Stimulated activated CD4-positive, alpha-beta T cell treated with anti-CD3 and anti-CD28 coated beads, Interleukin-4, amount 100 ng/mL, for 4 hours (primary cell): ENCODE measurements around the gene JPT2.

ENCODE experiments used
- DNase-seq, 2 experiments: peaks; one replicate each; pipeline ENCODE4 v3.0.0-alpha.2; 2020

JPT2 gene

DNA sequence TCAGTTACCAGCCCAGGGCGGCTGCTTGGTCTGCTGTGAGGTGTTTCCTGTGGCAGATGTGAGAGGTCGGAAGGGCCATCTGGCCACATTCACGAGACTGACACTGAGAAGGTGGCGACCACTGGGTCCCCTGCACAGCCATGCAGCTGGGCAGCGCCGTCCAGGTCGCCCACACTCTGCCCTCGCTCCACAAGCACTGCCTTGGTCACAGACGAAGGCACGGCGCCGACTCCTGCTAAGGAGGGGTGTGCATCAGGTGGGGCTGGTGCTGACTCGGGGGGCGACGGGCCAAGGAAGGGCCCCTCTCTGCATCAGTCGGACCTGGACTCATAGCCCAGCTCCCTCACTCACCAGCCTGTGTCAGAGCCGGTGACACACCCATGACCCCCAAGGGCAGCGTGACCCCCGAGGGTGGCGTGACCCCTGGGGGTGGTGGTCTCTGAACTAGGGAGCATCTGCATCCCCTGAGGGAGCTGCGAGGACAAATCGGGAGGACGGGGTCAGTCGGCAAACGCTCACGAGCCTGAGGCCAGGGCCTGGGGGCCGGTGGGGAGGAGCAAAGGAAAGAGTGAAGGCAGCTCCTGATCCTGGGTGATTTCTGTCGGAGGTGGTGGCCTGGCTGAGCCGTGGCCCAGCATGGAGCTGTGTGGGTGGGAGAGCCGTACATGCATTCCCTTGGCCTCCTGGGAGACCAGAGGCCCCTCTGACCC lies 62.9 kb downstream of the JPT2 start:
- no peak for DNase-seq

- no peak for DNase-seq
Observed at GRCh38 chr16:1741553-1742165, 63.6 kb downstream of the JPT2 start.

DNA sequence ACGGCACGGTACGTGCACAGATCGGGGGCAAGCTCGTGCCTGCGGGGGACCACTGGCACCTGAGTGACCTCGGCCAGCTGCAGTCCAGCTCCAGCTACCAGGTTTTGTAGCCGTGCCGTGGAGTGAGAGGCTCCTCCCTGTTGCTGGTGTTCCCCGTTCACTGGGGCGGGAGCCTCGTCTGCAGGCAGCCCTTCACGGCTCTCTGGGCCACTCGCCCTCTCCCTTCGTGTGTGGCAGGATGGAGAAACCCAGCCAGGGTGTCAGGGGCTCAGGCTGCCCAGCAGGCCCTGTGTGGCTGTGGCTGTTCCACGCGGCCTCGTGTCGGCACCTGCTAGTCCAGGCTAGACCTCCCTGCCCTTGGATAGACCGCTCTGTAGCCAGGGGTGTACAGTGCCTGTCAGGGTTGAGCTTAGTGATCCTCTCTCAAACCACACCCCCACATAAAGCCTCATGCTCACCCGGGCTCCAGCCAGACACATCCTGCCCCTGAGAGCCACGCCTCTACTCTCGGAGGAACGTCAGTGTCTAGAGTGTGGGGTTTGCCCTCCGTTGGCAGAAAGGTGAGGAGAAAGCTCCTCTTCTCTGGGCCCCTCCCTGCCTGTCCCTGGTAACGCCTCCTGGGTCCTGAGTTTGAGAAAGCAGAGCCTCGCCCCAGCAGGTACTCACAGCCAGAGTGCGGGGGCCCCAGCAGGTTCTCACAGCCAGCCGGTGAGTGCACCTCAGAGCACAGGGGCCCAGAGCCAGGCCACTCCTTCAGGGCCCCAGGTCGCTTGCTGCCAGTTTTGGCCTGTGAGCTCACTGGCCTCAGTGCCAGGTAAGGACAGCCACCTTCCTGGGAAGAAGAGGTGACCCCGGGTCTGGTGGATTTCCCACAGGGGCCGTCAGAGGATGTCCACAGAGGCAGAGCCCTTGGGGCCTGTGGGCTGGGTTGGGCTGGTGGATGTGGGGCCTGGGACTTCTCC lies 65.6 kb downstream of the JPT2 start:
- no peak for DNase-seq

DNA sequence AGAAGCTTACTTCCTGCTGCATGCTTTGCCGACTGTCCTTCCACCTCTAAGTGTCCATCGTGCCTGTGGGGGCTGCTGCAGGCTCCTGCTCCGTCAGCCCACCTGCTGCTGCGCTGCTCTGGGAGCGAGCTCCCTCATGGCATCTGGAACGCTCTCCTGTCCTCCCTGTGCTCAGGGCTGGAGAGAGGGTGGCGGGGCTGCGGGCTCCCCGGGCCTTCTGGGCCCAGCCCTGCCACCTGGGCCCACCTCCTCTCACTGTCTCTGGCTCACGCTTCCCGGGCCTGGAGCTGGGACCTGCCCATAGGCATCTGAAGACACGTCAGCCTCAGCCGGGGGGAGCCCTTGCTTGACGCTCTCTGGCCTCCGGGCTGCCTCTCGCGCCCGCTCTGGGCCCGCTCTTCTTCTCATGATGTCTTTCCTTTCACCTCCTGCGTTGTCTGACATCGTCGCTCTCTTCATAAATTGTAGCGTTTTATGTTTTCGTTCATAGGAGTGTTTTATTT lies 66.3 kb downstream of the JPT2 start:
- DNase-seq = no peak

GRCh38 chr16:1745181-1745899 lies 67.3 kb downstream of the JPT2 start:
- no peak for DNase-seq

DNA sequence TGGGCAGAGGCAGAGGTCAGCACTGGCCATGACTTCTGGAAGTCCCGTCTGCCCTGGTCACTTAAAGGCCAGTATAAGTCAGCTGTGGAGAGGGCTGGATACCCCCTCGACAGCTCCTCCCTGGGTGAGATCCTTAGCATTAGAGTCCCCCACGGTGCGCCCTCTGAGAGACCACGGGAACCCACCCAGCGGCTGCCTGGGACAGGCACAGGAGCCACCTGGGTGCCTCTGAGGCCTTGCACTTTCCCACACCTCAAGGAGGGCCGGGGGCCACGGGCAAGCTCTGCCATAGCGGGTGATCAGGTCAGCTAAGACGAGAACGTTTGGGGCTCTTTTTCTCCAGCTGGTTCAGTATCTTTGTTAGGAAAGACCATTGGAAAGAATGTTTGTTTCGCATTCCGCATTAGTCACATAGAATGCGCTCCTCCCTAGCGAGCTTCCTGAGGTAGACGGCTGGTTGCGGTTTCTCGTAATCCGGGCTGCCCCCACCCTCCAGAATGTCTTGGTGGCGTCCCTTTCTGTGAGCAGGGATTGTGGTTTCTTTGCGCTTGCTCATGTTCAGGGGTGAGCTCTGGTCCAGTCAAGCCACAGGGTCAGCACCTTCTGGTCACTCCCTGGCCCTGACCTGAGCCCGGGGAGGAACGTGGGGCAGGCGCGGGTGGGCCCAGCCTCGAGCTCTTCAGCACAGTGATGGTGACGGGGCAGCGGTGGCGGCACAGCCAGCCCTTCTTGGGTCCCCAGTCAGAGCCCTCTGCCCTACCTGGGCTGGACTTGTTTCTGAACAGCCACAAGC lies 68.0 kb downstream of the JPT2 start:
- no peak for DNase-seq

DNA sequence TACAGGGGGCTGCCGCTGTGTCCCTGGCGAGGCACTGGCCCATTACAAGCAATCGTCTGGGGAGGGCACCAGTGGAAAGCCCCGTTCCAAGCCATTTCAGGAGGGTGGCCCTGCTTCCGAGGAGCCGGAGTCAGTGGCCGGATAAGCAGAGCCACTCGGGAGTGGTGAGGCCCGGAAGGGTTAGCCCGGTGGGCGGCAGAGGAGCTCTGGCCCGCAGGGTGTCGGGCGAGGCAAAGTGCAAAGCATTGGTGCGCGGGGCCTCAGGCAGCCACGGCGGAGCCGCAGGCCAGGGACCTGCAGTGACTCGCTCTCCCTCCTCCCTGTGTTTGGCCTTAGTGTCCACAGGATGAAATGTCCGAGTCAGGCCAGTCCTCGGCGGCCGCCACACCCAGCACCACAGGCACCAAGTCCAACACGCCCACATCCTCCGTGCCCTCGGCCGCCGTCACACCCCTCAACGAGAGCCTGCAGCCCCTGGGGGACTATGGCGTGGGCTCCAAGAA lies 68.7 kb downstream of the JPT2 start:
- no peak for DNase-seq

DNA sequence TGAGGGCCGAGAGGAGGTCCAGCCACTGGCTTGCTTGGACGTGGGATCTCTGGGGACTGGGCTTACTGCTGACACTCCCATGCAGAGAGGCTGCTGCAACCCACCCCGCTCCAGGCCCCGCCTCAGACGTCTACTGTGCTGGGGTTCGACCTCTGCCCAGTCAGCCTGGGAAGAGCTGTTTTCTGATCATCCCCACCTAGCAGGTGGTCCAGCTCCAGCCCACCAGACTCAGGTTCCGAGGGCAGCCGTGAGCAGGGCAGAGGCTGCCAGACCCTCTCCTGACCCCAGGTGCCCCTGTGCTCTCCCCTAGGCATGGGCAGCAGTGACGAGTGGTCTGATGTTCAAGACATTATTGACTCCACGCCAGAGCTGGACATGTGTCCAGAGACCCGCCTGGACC lies 69.9 kb downstream of the JPT2 start:
- no peak for DNase-seq

DNA sequence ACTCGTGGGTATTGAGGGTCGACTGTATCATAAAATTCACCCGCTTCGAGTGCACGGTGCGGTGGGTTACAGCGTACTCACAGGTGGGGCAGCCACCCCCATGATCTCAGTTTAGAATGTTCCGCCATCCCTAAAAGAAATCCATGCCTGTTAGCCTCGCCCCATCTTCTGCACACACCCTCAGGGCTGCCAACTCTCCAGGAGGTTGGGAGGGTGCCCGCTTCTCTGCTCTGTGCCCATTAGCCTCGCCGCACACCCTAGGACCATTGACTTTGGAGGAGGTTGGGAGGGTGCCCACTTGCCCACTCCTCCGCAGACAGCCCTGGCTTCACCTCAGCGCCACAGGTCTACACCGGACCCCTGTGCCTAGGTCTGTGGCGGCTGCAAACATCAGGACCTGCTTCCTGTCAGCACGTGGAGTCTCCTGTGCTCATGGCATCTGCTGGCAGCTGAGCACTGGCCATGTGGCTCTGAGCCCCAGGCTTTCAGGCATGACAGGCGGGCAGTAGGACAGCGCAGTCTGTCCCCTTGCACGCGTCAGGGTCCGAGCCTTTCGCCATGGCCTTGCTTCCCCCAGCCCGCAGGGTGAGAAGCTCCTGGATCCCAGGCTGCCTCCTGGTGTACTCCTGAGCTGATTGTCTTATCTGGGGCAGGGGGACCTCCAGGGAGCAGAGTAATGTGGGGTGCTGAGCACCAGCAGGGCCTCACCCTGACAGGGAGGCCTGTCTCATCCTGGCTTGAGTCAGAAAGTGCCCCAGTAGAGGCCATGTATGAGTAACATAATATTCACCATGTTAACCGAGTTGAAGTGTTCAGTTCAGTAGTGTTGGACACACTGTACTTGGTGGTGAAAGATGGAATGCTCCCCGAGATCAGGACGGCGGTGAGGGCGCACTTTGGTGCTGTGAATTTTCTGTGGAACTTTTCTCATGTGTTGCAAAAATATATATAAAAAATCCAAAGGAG lies 71.4 kb downstream of the JPT2 start:
- no peak for DNase-seq
